Body of pancreas (tissue), 4 donors: Measurements from ENCODE around the gene RASIP1.

Source experiments
- POLR2A ChIP-seq, 3 donors: fragments of 450-650 bp; IDR thresholded peaks; one replicate each; pipeline ENCODE4 v1.6.1; 2016; ENCODE audit warnings: antibody characterized with exemption in 3 of 3, mild to moderate bottlenecking in 2 of 3
- TF ChIP-seq, protein P1 (sequence below), 7 experiments: fragments of 450-650 bp in 4 of 7; fragments of 200-600 bp in 3 of 7; sonication (generic) in 3 of 7; IDR thresholded peaks; one replicate each; pipeline ENCODE4 v1.5.1; 2016 to 2019; ENCODE audit warnings: antibody characterized with exemption in 7 of 7

DNA sequence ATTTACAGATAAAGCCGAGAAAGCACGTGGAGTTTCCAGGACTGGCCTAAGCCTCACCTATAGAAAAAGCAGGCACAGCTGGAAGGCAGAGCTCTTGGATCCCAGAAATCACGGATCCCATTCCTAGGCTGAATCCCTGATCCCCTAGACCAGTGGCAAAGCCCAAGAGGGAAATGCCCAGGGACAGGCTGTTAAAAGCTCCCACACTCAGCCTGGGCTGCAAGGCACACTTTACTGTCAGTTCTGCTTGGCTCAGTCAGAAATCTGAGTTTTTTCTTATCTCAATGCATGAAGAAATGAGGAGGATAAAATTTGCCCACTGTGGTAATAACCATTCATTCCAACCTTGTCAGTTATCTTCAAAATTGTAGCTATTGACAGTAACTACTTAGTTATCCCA lies 52.6 kb downstream of the RASIP1 start:
- TF ChIP-seq, protein P1, sequence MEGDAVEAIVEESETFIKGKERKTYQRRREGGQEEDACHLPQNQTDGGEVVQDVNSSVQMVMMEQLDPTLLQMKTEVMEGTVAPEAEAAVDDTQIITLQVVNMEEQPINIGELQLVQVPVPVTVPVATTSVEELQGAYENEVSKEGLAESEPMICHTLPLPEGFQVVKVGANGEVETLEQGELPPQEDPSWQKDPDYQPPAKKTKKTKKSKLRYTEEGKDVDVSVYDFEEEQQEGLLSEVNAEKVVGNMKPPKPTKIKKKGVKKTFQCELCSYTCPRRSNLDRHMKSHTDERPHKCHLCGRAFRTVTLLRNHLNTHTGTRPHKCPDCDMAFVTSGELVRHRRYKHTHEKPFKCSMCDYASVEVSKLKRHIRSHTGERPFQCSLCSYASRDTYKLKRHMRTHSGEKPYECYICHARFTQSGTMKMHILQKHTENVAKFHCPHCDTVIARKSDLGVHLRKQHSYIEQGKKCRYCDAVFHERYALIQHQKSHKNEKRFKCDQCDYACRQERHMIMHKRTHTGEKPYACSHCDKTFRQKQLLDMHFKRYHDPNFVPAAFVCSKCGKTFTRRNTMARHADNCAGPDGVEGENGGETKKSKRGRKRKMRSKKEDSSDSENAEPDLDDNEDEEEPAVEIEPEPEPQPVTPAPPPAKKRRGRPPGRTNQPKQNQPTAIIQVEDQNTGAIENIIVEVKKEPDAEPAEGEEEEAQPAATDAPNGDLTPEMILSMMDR (IDR thresholded peaks at IDR 0.05) = no peak
- no peak for TF ChIP-seq POLR2A (IDR thresholded peaks at IDR 0.05)
